Activated naive CD4-positive, alpha-beta T cell treated with anti-CD3 and anti-CD28 coated beads for 36 hours (primary cell): ENCODE measurements around the gene DLG2. TPM values are rescaled to one million over a fixed set of nuclear protein-coding genes. Genes with fewer than 3 reads are reported as not detected.

Experiments
- CTCF ChIA-PET: fragments of 350-600 bp; sonication (Branson Sonifier 250); formaldehyde crosslinking; loops from one replicate; lab custom pipeline; 2021; ENCODE audit warnings: antibody characterized with exemption; lab: Charles Lee
- DNase-seq: peaks from one replicate; pipeline ENCODE4 v3.0.0-alpha.2; 2020
- H3K27ac Mint-ChIP-seq: one replicate; pipeline ENCODE4 v1.8.0; 2021; ENCODE audit warnings: mild to moderate bottlenecking, mixed read lengths
- H3K27me3 Mint-ChIP-seq: one replicate; pipeline ENCODE4 v1.8.0; 2021; ENCODE audit warnings: low read depth, mixed read lengths
- H3K36me3 Mint-ChIP-seq: one replicate; pipeline ENCODE4 v1.8.0; 2021; ENCODE audit warnings: low read depth, mixed read lengths
- H3K4me1 Mint-ChIP-seq: one replicate; pipeline ENCODE4 v1.8.0; 2021; ENCODE audit warnings: low read depth, mixed read lengths
- H3K4me3 Mint-ChIP-seq: one replicate; pipeline ENCODE4 v1.8.0; 2021; ENCODE audit warnings: mild to moderate bottlenecking, moderate library complexity, mixed read lengths
- H3K9me3 Mint-ChIP-seq: one replicate; pipeline ENCODE4 v1.8.0; 2021; ENCODE audit warnings: mixed read lengths
- intact Hi-C: fragments of 100-400 bp; cut with micrococcal nuclease; formaldehyde crosslinking; loops from one replicate; pipeline ENCODE4 v1.15.1; 2023
- total RNA-seq, 2 experiments: library from RNA; stranded (reverse); gene quantifications; one replicate each; pipeline ENCODE4 v1.2.3, GENCODE V29; 2021

Gene DLG2
- total RNA-seq, 2 experiments from 2014 or later = 3.3 to 4.6 TPM

DNA sequence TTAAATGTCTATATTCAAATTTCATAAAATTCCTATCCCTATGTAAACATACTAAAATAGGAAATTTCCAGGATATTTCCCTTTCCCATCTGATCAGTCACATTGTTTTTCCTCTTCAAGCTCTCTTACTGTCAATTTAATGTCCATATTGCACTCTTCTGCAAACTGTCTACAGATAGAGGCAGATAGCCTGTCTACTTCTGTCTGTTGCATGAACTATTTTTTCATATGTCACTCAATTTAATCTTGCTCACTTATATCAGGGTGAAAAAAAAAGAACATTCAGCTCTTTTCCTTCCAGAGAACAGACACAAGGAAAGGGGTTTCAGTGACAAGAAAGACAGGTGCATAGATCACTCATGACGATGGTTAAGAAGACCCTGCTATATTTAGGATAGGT, 1327.1 kb downstream of the DLG2 start:
- Mint-ChIP-seq H3K4me1 (no peaks in the 10 kb centered on the region), H3K27me3 (no peaks in the 10 kb centered on the region), H3K4me3 (no peak overlapping the region), H3K36me3 (no peaks in the 10 kb centered on the region), H3K27ac (no peak overlapping the region), H3K9me3 (peaks cover 6% of the 10 kb centered on the region)
- intact Hi-C loops = no loop called here
- CTCF ChIA-PET = no interaction called here
- no peak for DNase-seq

DNA sequence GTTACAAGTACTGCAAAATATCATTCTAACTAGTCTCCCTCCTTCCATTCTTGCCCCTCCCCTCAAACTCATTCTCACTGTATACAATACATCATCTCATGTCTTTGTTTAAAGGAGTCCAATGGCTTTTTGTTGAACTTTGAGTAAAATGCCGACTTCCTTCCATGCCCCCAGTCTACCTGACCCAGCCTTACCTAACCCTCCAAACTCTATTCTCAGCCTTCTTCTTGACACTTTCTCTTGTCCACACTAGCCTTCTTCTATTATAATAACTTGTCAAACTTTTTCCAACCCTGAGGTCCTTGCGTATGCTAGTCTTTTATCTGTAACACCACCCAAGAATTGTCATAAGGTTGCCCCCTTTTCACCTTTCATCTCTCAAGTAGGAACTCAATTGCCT, 1329.6 kb downstream of the DLG2 start:
- DNase-seq = no peak
- no peaks in the 10 kb centered on the region for H3K27me3 Mint-ChIP-seq
- intact Hi-C loops = no loop called here

GRCh38 chr11:84295815-84296214, 1331.3 kb downstream of the DLG2 start:
- H3K27me3 Mint-ChIP-seq = no peaks in the 10 kb centered on the region
- H3K9me3 Mint-ChIP-seq = peaks cover 5% of the 10 kb centered on the region
- no peak overlapping the region for H3K4me3 Mint-ChIP-seq
- H3K27ac Mint-ChIP-seq = no peak overlapping the region
- no peaks in the 10 kb centered on the region for H3K4me1 Mint-ChIP-seq
- intact Hi-C loops = no loop called here
- CTCF ChIA-PET = no interaction called here
- no peak for DNase-seq
- H3K36me3 Mint-ChIP-seq = no peaks in the 10 kb centered on the region

More for the DNA sequence above, 1329.6 kb downstream of the DLG2 start:
- no peaks in the 10 kb centered on the region for H3K4me1 Mint-ChIP-seq
- no peak overlapping the region for H3K4me3 Mint-ChIP-seq
- no peaks in the 10 kb centered on the region for H3K36me3 Mint-ChIP-seq
- no peak overlapping the region for H3K27ac Mint-ChIP-seq
- peaks cover 8% of the 10 kb centered on the region for H3K9me3 Mint-ChIP-seq
- CTCF ChIA-PET = no interaction called here

GRCh38 chr11:84292955-84293354, 1334.2 kb downstream of the DLG2 start:
- Mint-ChIP-seq H3K4me1 (no peaks in the 10 kb centered on the region), H3K27me3 (no peaks in the 10 kb centered on the region), H3K4me3 (no peak overlapping the region), H3K27ac (no peak overlapping the region), H3K9me3 (peaks cover 5% of the 10 kb centered on the region), H3K36me3 (no peaks in the 10 kb centered on the region)
- CTCF ChIA-PET = no interaction called here
- intact Hi-C loops = no loop called here
- DNase-seq = no peak

- H3K27ac Mint-ChIP-seq = no peak overlapping the region
- H3K9me3 Mint-ChIP-seq = peaks cover 9% of the 10 kb centered on the region
- CTCF ChIA-PET = no interaction called here
- DNase-seq = no peak
- no peaks in the 10 kb centered on the region for H3K4me1 Mint-ChIP-seq
- no peaks in the 10 kb centered on the region for H3K27me3 Mint-ChIP-seq
- H3K4me3 Mint-ChIP-seq = no peak overlapping the region
- intact Hi-C loops = no loop called here
- no peaks in the 10 kb centered on the region for H3K36me3 Mint-ChIP-seq
Measured at GRCh38 chr11:84292006-84292405, 1335.1 kb downstream of the DLG2 start.

DNA sequence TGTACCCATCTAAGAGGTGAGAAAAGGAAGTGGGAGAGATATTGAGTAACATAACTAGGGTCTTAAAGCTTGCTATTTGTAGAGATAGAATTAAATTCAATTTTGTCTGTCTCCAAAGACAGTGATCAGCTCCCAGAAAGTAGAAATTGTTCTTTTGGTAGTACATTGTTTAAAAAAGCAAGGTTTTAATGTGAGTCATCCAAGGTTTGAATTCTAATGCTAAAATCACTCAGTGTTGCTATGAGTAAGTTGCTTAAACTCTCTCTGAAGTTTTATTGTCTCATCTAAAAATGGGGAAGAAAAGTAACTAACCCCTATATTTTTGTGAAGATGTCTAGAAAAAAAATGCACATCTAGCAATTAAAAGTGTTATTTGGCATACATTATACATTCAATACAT, 1336.5 kb downstream of the DLG2 start:
- no peak overlapping the region for H3K4me3 Mint-ChIP-seq
- H3K9me3 Mint-ChIP-seq = peaks cover 8% of the 10 kb centered on the region
- intact Hi-C loops = no loop called here
- no peaks in the 10 kb centered on the region for H3K27me3 Mint-ChIP-seq
- no peak overlapping the region for H3K27ac Mint-ChIP-seq
- H3K36me3 Mint-ChIP-seq = no peaks in the 10 kb centered on the region
- DNase-seq = no peak
- CTCF ChIA-PET = no interaction called here
- no peaks in the 10 kb centered on the region for H3K4me1 Mint-ChIP-seq

- peaks cover 8% of the 10 kb centered on the region for H3K9me3 Mint-ChIP-seq
- no peaks in the 10 kb centered on the region for H3K4me1 Mint-ChIP-seq
- DNase-seq = no peak
- H3K27me3 Mint-ChIP-seq = no peaks in the 10 kb centered on the region
- intact Hi-C loops = no loop called here
- no peaks in the 10 kb centered on the region for H3K36me3 Mint-ChIP-seq
- H3K4me3 Mint-ChIP-seq = no peak overlapping the region
- H3K27ac Mint-ChIP-seq = no peak overlapping the region
- CTCF ChIA-PET = no interaction called here
Measured at GRCh38 chr11:84289381-84289906, 1337.7 kb downstream of the DLG2 start.

DNA sequence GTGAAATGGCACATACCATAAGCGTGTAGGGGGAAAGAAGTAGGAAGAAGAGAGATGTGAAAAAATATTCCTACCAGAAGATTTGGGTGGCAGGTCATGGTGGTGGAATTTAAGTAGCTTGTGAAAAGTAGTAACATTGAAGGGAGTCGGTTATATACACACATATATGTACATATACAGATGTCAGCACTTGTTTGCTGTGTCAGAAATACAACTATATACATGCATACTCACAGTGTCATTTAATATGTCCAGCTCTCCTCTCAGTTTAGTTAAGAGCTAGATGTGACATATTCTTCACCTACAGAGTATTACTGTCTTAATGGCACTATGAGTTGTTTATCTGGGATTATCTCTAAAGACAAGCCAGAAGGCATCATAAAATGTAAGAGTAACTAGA, 1353.6 kb downstream of the DLG2 start:
- intact Hi-C loops = no loop called here

DNA sequence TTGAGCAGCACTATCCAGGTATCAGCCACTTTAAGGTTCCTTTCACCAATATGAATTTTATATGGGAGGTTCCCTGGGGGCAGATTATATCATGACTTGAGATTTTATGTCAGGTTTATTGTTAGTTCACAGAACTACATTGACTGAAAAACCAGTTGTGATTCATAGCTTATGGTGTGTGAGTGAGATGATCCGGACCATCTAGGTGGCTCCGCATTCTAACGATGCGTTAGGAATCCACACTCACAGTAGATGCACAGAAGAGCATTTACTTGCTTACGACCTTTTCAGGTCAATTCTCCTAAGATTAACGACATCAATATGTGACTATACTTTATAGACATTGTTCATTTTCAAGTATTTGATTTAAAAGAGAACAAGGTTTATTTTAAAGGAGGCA, 1356.7 kb downstream of the DLG2 start:
- H3K9me3 Mint-ChIP-seq = peaks cover 8% of the 10 kb centered on the region
- H3K4me1 Mint-ChIP-seq = no peaks in the 10 kb centered on the region
- H3K4me3 Mint-ChIP-seq = no peak overlapping the region
- CTCF ChIA-PET = no interaction called here
- no peaks in the 10 kb centered on the region for H3K36me3 Mint-ChIP-seq
- H3K27ac Mint-ChIP-seq = no peak overlapping the region
- no peaks in the 10 kb centered on the region for H3K27me3 Mint-ChIP-seq
- DNase-seq = no peak
- intact Hi-C loops = no loop called here

More for the DNA sequence above, 1353.6 kb downstream of the DLG2 start:
- Mint-ChIP-seq H3K27ac (no peak overlapping the region), H3K4me1 (no peaks in the 10 kb centered on the region), H3K27me3 (no peaks in the 10 kb centered on the region), H3K9me3 (peaks cover 13% of the 10 kb centered on the region), H3K4me3 (no peak overlapping the region), H3K36me3 (peaks cover 1% of the 10 kb centered on the region)
- DNase-seq = no peak
- CTCF ChIA-PET = no interaction called here

- Mint-ChIP-seq H3K4me3 (no peak overlapping the region), H3K27ac (no peak overlapping the region), H3K36me3 (no peaks in the 10 kb centered on the region), H3K27me3 (no peaks in the 10 kb centered on the region), H3K4me1 (no peaks in the 10 kb centered on the region), H3K9me3 (peaks cover 8% of the 10 kb centered on the region)
- CTCF ChIA-PET = no interaction called here
- DNase-seq = no peak
- intact Hi-C loops = no loop called here
Measured at GRCh38 chr11:84264066-84264465, 1363.1 kb downstream of the DLG2 start.

DNA sequence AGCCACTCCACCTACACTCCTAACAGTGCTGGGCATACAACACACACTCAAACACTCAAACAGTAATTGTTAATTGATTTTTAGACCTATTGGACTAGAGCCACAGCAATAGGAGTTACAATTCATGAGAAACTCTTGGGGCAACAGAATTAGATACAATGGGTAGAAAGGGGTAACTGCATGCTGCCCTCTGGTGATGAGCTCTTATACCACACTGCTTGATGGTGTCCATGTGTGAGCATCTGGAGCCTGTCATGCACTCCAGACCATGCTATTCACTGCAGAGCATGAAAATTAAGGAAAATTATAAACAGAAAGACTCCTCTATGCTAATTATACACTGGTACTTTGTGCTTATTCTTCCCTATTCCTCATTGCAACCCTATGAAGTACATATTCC, 1365.4 kb downstream of the DLG2 start:
- intact Hi-C loops = no loop called here
- Mint-ChIP-seq H3K27me3 (no peaks in the 10 kb centered on the region), H3K4me3 (no peak overlapping the region), H3K36me3 (no peaks in the 10 kb centered on the region), H3K27ac (no peak overlapping the region), H3K9me3 (peaks cover 9% of the 10 kb centered on the region), H3K4me1 (no peaks in the 10 kb centered on the region)
- CTCF ChIA-PET = no interaction called here
- DNase-seq = no peak

- CTCF ChIA-PET = interaction anchor here (0.6 kb wide), 1 partner anchor 22 kb away, joined by 3 read pairs; no protein-coding TSS in a partner anchor
- no peak for DNase-seq
- H3K27me3 Mint-ChIP-seq = no peaks in the 10 kb centered on the region
- no peaks in the 10 kb centered on the region for H3K4me1 Mint-ChIP-seq
- peaks cover 9% of the 10 kb centered on the region for H3K9me3 Mint-ChIP-seq
- H3K27ac Mint-ChIP-seq = no peak overlapping the region
- no peak overlapping the region for H3K4me3 Mint-ChIP-seq
- intact Hi-C loops = no loop called here
- H3K36me3 Mint-ChIP-seq = no peaks in the 10 kb centered on the region
Measured at GRCh38 chr11:84260862-84261261, 1366.3 kb downstream of the DLG2 start.

GRCh38 chr11:84256618-84257017, 1370.5 kb downstream of the DLG2 start:
- CTCF ChIA-PET = no interaction called here
- no peak overlapping the region for H3K4me3 Mint-ChIP-seq
- no peaks in the 10 kb centered on the region for H3K4me1 Mint-ChIP-seq
- H3K36me3 Mint-ChIP-seq = no peaks in the 10 kb centered on the region
- intact Hi-C loops = no loop called here
- no peak overlapping the region for H3K27ac Mint-ChIP-seq
- peaks cover 10% of the 10 kb centered on the region for H3K9me3 Mint-ChIP-seq
- no peak for DNase-seq
- H3K27me3 Mint-ChIP-seq = no peaks in the 10 kb centered on the region
